ENCODE measurements around the gene ARMC5. TPM values are rescaled to one million over a fixed set of nuclear protein-coding genes. Genes with fewer than 3 reads are reported as not detected.
"Not testable (repeated sequence)": the region's sequence is repeated elsewhere in the genome, so short reads cannot be mapped to it uniquely, and the experiment has no call there.

ARMC5 gene
- polyA plus RNA-seq, 1 experiment = 6.4 TPM

DNA sequence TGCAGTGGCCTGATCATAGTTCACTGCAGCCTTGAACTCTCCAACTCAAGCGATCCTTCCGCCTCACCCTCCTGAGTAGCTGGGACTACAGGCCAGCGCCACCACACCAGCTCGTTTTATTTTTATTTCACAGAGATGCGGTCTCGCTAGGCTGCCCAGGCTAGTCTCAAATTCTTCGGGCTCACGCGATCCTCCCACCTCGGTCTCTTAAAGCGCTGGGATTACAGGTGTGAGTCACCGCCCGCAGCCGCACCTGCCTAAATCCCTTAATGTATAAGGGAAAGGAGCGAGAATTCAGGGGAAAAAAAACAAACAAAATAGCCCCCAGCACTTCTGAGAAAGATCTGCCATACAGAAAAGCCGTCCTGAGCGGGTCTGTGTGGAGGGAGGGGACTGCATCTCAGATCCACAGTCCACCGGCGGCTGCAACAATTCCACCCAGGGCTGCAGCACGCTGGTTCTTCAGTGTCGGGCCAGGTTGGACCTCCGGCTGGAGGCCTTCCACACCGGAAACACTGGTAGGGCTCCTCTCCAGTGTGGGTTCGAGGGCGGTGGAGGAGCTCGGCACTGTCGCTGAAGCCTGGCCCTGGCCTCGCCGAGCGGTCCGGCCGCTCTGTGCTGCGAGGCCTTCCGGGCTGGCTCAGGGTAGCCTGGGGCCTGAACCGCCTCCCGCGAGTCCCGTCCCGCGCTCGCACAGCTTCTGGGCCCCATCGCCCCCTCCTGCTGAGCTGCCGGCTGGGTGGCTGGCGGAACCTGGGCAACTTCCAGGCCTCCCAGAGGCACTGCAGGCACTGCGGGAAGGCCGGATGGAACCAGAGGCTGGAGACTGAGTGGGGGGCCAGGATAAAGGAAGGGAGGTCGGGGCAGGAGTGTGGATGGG, 23.7 kb upstream of the ARMC5 start:
- H3K27me3 ChIP-seq (ENCODE audit: control insufficient read depth, insufficient read depth, low read length) = no peaks in the 10 kb centered on the region
- CTCF ChIA-PET = interaction anchor here (0.7 kb wide), 1 partner anchor 291 kb away, joined by 3 read pairs; no protein-coding TSS in a partner anchor

DNA sequence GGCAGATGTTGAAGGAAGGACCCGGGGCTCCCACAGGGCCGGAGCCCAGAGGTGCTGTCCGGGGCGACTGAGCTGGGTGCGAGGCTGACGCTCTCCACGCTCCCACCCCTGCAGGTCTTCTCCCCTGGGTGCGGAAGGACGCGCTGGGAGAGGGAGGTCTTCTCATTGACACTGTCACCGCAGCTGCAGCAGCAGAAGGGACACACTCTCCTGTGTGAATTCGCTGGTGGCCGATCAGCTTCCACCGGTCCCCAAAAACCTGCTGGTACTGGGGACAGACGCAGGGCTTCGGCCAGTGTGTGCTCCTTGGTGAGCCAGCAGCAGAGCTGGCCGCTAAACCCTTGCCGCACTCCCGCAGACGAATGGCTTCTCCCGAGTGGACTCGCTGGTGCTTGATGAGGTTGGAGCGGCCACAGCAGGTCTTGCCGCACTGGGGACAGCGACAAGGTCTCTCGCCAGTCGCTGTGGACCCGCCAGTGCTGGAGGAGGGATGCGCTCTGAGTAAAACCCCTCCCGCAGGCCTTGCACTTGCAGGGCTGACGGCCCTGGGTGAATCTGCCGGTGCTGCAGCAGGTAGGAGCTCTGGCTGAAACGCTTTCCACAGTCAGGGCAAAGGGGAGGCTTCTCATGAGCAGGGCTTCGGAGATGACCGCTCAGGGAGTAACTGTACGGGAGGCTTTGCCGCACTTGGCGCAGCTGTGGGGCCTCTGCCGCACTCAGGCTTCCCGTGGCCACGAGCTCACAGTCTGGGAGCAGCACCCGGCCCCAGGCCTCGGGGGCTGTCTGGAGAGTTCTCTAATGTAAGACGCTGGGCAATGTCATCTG, 22.9 kb upstream of the ARMC5 start:
- no peak for DNase-seq (ENCODE audit: low read depth)
- Histone ChIP-seq H3K4me3 (ENCODE audit: low read depth, low read length) (no peak overlapping the region), H3K36me3 (ENCODE audit: control insufficient read depth, insufficient read depth, low read length) (no peaks in the 10 kb centered on the region), H3K27me3 (ENCODE audit: control insufficient read depth, insufficient read depth, low read length) (no peaks in the 10 kb centered on the region)
- POLR2A ChIA-PET = no interaction called here
- TF ChIP-seq, protein P1, sequence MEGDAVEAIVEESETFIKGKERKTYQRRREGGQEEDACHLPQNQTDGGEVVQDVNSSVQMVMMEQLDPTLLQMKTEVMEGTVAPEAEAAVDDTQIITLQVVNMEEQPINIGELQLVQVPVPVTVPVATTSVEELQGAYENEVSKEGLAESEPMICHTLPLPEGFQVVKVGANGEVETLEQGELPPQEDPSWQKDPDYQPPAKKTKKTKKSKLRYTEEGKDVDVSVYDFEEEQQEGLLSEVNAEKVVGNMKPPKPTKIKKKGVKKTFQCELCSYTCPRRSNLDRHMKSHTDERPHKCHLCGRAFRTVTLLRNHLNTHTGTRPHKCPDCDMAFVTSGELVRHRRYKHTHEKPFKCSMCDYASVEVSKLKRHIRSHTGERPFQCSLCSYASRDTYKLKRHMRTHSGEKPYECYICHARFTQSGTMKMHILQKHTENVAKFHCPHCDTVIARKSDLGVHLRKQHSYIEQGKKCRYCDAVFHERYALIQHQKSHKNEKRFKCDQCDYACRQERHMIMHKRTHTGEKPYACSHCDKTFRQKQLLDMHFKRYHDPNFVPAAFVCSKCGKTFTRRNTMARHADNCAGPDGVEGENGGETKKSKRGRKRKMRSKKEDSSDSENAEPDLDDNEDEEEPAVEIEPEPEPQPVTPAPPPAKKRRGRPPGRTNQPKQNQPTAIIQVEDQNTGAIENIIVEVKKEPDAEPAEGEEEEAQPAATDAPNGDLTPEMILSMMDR (IDR thresholded peaks at IDR 0.05; ENCODE audit: insufficient read depth, low read depth, low read length) = no peak
- CTCF ChIA-PET = no interaction called here

More for the DNA sequence above, 23.7 kb upstream of the ARMC5 start:
- TF ChIP-seq, protein P1 (IDR thresholded peaks at IDR 0.05; ENCODE audit: insufficient read depth, low read depth, low read length) = no peak
- Histone ChIP-seq H3K4me3 (ENCODE audit: low read depth, low read length) (no peak overlapping the region), H3K36me3 (ENCODE audit: control insufficient read depth, insufficient read depth, low read length) (no peaks in the 10 kb centered on the region)
- POLR2A ChIA-PET = no interaction called here
- DNase-seq (ENCODE audit: low read depth) = no peak

DNA sequence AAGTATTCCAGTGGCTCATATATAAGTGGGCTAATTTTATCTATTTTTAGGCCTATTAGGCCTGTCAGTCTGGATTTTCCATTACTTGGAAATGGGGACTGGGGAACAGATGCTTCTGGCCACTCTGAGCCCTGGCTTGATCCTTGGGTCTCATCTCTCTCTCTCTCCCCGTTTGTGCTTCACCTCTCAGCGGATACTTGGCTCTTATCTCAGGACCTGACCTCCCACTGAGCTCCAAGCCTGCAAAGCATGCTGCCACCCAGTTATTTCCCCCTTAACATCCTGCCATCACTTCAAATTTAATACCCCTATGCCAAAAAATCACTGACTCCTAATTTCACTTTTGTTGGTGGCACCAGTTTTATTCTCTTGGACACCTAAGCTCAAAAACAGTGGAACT, 20.9 kb upstream of the ARMC5 start:
- TF ChIP-seq, protein P1 (IDR thresholded peaks at IDR 0.05; ENCODE audit: insufficient read depth, low read depth, low read length) = no peak
- ChIA-PET POLR2A (no interaction called here), CTCF (no interaction called here)
- no peak overlapping the region for H3K4me3 ChIP-seq (ENCODE audit: low read depth, low read length)
- no peak for DNase-seq (ENCODE audit: low read depth)
- H3K27me3 ChIP-seq (ENCODE audit: control insufficient read depth, insufficient read depth, low read length) = no peaks in the 10 kb centered on the region
- no peaks in the 10 kb centered on the region for H3K36me3 ChIP-seq (ENCODE audit: control insufficient read depth, insufficient read depth, low read length)

DNA sequence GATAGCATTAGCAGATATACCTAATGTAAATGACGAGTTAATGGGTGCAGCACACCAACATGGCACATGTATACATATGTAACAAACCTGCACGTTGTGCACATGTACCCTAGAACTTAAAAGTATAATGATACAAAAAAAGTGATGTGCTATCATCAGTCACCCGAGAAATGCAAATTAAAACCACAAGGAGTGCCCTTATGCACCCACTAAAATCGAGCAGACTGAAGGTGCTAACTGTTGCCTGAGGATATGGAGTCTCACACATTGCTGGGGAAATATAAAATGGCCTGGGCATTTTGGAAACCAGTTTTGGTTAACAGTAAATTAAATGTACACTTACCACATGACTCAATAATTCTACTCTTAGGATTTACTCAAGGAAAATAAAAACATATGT, 20.3 kb upstream of the ARMC5 start:
- DNase-seq (ENCODE audit: low read depth); H3K36me3 ChIP-seq (ENCODE audit: control insufficient read depth, insufficient read depth, low read length); H3K4me3 ChIP-seq (ENCODE audit: low read depth, low read length); H3K27me3 ChIP-seq (ENCODE audit: control insufficient read depth, insufficient read depth, low read length); POLR2A ChIA-PET: not testable (repeated sequence)
- CTCF ChIA-PET = interaction anchor here (0.7 kb wide), 1 partner anchor 53 kb away, joined by 3 read pairs; no protein-coding TSS in a partner anchor

DNA sequence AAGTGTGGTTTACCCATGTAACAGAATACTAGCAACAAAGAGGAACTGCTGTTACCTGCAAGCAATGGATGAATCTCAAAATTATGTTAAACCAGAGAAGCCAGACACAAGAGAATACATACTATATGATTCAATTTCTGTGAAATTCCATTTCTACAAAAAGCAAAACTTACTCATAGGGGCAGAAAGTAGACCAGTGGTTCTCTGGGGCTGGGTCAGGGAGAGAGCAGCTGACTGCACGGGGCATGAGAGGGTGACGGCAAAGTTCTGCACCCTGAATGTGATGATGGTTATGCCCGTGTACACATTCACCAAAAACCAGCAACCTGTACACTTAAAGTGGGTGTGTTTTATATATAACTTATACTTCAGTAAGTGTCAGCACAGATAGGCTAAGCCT, 19.8 kb upstream of the ARMC5 start:
- POLR2A ChIA-PET = no interaction called here
- no peak for DNase-seq (ENCODE audit: low read depth)
- TF ChIP-seq, protein P1 (IDR thresholded peaks at IDR 0.05; ENCODE audit: insufficient read depth, low read depth, low read length) = no peak
- Histone ChIP-seq H3K27me3 (ENCODE audit: control insufficient read depth, insufficient read depth, low read length) (no peaks in the 10 kb centered on the region), H3K36me3 (ENCODE audit: control insufficient read depth, insufficient read depth, low read length) (no peaks in the 10 kb centered on the region), H3K4me3 (ENCODE audit: low read depth, low read length) (no peak overlapping the region)
- CTCF ChIA-PET = interaction anchor here (0.7 to 1.6 kb wide), 4 partner anchors 9 to 297 kb away, joined by 3 to 4 read pairs (median 3); partner anchors contain the start of gene ARMC5

Measured in BJ (cell line).